SK-N-MC (cell line): ENCODE data around the gene SDK1.

Source experiments
- DNase-seq: peaks from one replicate; pipeline ENCODE4 v3.0.0-alpha.2; 2011; ENCODE audit warnings: low read depth, low spot score
- H3K27ac ChIP-seq: fragments of 200-600 bp; sonication (generic); 2 replicates; pipeline ENCODE4 v1.5.1; 2016; ENCODE audit warnings: mixed run types
- H3K36me3 ChIP-seq: fragments of 200-600 bp; sonication (generic); 2 replicates; pipeline ENCODE4 v1.6.1; 2017; ENCODE audit warnings: antibody characterized with exemption, low read length, mixed read lengths; ENCODE audit not compliant: insufficient read depth
- H3K4me3 ChIP-seq: fragments of 200-600 bp; sonication (generic); 2 replicates; pipeline ENCODE4 v1.5.1; 2016
- H3K9ac ChIP-seq: fragments of 200-600 bp; sonication (generic); 2 replicates; pipeline ENCODE4 v1.8.0; 2017; ENCODE audit warnings: mixed run types, mixed read lengths; ENCODE audit not compliant: insufficient read length
- H3K9me3 ChIP-seq: fragments of 200-600 bp; sonication (generic); 2 replicates; pipeline ENCODE4 v1.6.1; 2017; ENCODE audit warnings: low read depth, mild to moderate bottlenecking, antibody characterized with exemption, low read length, moderate library complexity, mixed read lengths
- EZH2 ChIP-seq: fragments of 200-600 bp; sonication (generic); IDR thresholded peaks from one replicate; pipeline ENCODE4 v1.6.1; 2017; ENCODE audit warnings: antibody characterized with exemption
- FOXP2 ChIP-seq: optimal IDR thresholded peaks from 2 replicates; pipeline ENCODE3; 2011; ENCODE audit warnings: mild to moderate bottlenecking, moderate library complexity; ENCODE audit not compliant: insufficient read depth; ENCODE audit errors: extremely low read length, control extremely low read depth
- POLR2AphosphoS5 ChIP-seq: IDR thresholded peaks from 2 replicates; pipeline ENCODE4 v1.6.1; 2012; ENCODE audit warnings: mild to moderate bottlenecking, low read depth, low read length, borderline replicate concordance

The SDK1 gene

DNA sequence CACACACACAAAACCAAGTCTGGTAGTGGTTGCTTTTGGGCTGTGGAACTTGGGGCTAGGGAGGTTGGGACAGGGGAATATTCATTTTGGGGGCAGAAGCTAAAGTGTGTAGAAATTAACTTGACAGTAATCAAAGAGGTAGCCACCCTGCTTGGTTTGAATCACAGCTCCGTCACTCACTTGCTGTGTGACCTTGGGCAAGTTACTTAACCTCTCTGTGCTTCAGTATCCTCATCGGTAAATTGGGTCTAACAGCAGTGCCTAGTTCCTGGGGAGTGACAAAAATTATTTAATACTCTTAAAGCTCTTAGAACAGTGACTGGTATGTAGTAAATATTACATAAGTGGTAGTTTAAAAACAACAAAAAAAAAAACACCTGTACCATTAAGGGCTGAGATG lies 489.8 kb downstream of the SDK1 start:
- no peak overlapping the region for H3K9ac ChIP-seq
- H3K4me3 ChIP-seq: no peak overlapping the region
- no peak overlapping the region for H3K27ac ChIP-seq
- TF ChIP-seq FOXP2: no peak
- no peak for TF ChIP-seq EZH2
- TF ChIP-seq POLR2AphosphoS5: no peak
- H3K36me3 ChIP-seq: no peaks in the 10 kb centered on the region
- DNase-seq: no peak
- no peaks in the 10 kb centered on the region for H3K9me3 ChIP-seq

DNA sequence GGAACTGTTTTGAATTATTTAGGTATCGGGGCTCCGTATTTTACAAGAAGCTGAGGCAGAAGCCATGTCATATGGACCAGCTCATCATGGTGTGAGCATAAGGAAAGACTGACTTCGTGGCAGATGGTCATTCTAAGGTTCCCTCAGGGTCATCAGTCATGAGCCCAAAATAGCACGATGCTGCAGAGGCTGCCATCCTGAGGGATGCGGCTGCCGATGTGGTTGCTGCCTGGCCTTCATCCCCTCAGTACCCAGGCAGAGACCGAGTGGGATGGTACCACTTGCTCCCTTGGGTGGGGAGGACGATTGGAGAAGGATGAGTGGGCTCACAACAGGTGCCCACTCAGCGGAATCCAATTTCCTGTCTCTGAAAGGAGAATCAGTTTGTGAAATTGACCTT lies 490.3 kb downstream of the SDK1 start:
- Histone ChIP-seq H3K4me3 (no peak overlapping the region), H3K27ac (no peak overlapping the region), H3K9ac (no peak overlapping the region), H3K9me3 (no peaks in the 10 kb centered on the region), H3K36me3 (no peaks in the 10 kb centered on the region)
- no peak for TF ChIP-seq POLR2AphosphoS5
- TF ChIP-seq EZH2: no peak
- TF ChIP-seq FOXP2: no peak
- DNase-seq: no peak

DNA sequence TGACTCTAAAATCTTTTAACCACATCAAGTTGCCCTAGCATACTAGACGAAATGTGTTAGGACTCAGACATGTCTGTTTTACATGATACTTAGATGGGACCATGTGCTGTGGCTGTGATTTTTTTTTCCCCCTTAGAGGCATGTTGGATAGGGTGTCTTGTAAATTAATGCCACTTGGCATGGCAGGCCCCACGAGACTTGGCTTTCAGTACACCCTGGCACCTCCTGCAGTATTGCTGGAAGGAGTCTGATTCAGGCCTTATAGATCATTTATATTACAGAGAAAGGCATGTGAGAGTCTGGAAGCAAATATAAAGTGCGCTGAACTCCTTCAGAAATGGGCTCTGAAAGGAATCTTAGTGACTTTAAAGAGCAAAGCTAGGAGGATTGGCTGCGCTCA lies 494.1 kb downstream of the SDK1 start:
- H3K9me3 ChIP-seq: no peaks in the 10 kb centered on the region
- no peak for DNase-seq
- TF ChIP-seq FOXP2: no peak
- no peaks in the 10 kb centered on the region for H3K36me3 ChIP-seq
- H3K4me3 ChIP-seq: no peak overlapping the region
- peak overlapping the region; percentile 48; the same call in 1 of the 2 replicates for H3K27ac ChIP-seq
- no peak overlapping the region for H3K9ac ChIP-seq

DNA sequence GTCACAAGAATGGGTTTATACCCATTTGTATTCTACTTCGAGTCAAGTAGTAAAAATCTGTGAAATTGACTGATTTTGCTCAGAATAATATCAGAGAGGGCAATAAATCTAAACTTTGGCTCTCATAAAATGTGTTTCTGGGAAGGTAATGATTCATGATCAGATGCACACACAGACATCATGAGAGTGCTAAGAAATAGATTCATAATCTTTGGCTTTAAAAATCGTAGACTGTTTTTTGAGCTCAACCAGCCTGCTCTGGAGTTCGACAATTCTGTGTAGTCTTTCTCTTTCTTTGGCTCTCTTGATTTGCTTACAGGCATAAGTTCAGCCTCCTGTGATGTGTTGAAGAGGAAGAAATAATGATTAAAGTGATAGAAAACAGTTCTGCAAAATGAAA lies 494.7 kb downstream of the SDK1 start:
- Histone ChIP-seq H3K4me3 (no peak overlapping the region), H3K36me3 (no peaks in the 10 kb centered on the region), H3K27ac (no peak overlapping the region), H3K9me3 (no peaks in the 10 kb centered on the region), H3K9ac (no peak overlapping the region)
- DNase-seq: no peak
- TF ChIP-seq FOXP2: no peak

DNA sequence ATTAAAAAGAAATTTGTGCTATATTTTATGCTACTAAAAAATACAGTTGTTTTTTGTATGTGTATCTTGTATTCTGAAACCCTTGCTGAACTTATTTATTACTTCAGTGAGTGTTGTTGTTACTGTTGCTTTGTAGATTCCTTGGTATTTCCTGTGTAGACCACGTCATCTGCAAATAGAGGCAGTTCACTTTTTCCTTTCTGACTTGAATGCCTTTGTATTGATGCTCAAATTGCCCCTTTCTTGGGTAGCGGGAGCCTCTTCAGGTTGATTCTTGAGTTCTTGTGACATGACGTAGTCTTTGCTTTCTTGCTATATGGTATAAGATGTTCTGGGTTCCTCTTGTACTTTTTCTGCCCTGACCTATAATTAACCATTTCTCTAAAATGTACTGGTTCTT lies 504.1 kb downstream of the SDK1 start:
- TF ChIP-seq POLR2AphosphoS5: no peak
- no peak for TF ChIP-seq FOXP2
- no peak for TF ChIP-seq EZH2
- DNase-seq: peak; percentile 20
- Histone ChIP-seq H3K9me3 (no peaks in the 10 kb centered on the region), H3K4me3 (no peak overlapping the region), H3K36me3 (peaks cover 3% of the 10 kb centered on the region; the same call in 1 of the 2 replicates), H3K9ac (no peak overlapping the region), H3K27ac (peak overlapping the region; percentile 27; the same call in 1 of the 2 replicates)

DNA sequence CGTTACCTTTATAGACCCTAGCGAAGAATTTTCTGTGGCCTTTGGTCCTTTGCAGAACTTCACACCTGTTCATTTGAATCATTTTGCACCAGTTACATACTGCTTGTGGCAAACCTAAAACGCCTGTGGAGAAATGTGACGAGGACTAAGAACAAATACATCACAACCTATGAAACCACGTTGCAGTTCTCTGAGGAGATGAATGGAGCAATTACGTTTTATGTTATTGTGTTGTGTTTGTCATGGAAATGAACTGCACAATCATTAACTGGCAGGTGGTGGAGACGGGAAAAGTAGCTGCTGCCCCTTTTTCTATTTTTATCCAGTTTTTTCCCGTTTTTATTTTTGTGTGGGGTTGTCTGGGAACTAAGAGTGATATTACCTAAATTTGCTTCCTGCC lies 505.5 kb downstream of the SDK1 start:
- H3K9me3 ChIP-seq: no peaks in the 10 kb centered on the region
- H3K36me3 ChIP-seq: peaks cover 6% of the 10 kb centered on the region; the same call in 1 of the 2 replicates
- TF ChIP-seq EZH2: no peak
- TF ChIP-seq FOXP2: no peak
- no peak for TF ChIP-seq POLR2AphosphoS5
- no peak overlapping the region for H3K27ac ChIP-seq
- no peak for DNase-seq
- no peak overlapping the region for H3K4me3 ChIP-seq
- no peak overlapping the region for H3K9ac ChIP-seq

DNA sequence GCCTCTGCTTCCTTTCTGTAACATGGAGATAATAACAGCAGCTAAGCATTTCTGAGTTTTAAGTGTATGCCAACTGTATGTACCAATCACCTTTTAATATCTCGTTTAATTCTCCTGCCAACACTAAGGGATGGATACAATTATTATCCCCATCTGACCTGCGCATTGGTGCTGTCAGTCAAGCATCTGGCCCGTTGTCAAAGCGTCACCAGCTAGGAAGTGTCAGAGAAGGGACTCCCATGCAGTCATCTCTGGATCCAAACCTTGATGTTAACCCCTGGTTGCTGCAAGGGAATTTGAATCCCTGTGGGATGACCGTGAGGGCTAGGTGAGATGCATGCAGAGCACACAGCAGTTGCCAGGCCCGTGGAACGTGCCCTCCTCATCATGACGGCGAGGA lies 506.8 kb downstream of the SDK1 start:
- Histone ChIP-seq H3K4me3 (no peak overlapping the region), H3K9ac (no peak overlapping the region), H3K36me3 (peaks cover 6% of the 10 kb centered on the region; the same call in 1 of the 2 replicates), H3K27ac (no peak overlapping the region), H3K9me3 (no peaks in the 10 kb centered on the region)
- no peak for DNase-seq
- TF ChIP-seq EZH2 (no peak), POLR2AphosphoS5 (no peak), FOXP2 (no peak)

DNA sequence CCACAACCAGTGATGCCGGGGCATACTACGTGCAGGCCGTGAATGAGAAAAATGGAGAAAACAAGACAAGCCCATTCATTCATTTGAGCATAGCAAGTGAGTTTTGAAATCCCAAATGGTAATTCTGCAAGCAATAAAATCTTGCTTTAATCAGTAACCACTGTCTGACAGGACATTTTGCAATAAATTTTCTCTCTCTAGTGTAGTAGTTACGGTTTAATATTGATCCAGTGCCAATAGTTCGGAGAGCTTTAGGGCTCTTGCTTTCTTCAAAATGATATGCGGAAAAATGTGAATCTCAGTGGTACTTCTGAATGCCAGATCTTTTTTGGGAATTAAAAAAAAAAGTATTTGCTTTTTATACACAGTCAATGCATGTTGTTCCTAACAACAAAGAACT lies 520.4 kb downstream of the SDK1 start:
- no peaks in the 10 kb centered on the region for H3K9me3 ChIP-seq
- H3K4me3 ChIP-seq: peak overlapping the region; percentile 58
- TF ChIP-seq POLR2AphosphoS5 (no peak), FOXP2 (no peak)
- peak; percentile 35 for DNase-seq
- H3K9ac ChIP-seq: no peak overlapping the region
- peaks cover 7% of the 10 kb centered on the region for H3K36me3 ChIP-seq
- peak overlapping the region; percentile 56; the same call in 1 of the 2 replicates for H3K27ac ChIP-seq

DNA sequence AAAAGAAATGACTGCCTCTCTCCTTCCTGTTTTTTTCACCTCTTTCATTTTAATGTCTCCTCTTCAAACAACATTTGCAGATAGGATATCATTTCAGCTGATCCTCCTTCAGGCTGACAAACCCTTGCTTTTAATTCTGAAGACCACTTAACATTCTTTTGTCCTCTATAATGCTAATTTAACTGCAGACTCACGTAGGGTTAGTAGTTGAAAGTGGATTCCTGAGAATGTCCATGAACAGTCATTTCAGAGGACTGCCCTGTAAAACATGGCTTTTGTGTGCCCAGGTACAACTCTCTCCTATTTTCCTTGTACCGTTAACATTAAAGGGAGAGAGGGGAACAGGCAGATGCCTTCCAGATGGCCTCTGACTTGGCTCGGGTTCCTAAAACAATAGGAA lies 524.4 kb downstream of the SDK1 start:
- peak overlapping the region; percentile 61 for H3K27ac ChIP-seq
- no peak overlapping the region for H3K4me3 ChIP-seq
- TF ChIP-seq EZH2: no peak
- no peak for TF ChIP-seq POLR2AphosphoS5
- no peak for TF ChIP-seq FOXP2
- no peak overlapping the region for H3K9ac ChIP-seq
- H3K9me3 ChIP-seq: no peaks in the 10 kb centered on the region
- peaks cover 7% of the 10 kb centered on the region for H3K36me3 ChIP-seq
- no peak for DNase-seq
